K562 (cell line): ENCODE results near the gene LRFN2.

Source experiments
- ATF3 ChIP-seq, 2 experiments: fragments of 450-650 bp in 1 of 2; sonication (generic) in 1 of 2; formaldehyde crosslinking in 1 of 2; IDR thresholded peaks in 1 of 2; conservative IDR thresholded peaks in 1 of 2; 2 replicates each; pipeline versions ENCODE4 v1.6.1 to v1.8.1; 2016 to 2023; ENCODE audit warnings: mild to moderate bottlenecking in 2 of 2, moderate library complexity in 2 of 2, inconsistent platforms in 1 of 2, missing genetic modification reagents in 1 of 2
- CREM ChIP-seq: IDR thresholded peaks from 2 replicates; pipeline ENCODE4 v1.6.1; 2014; ENCODE audit warnings: antibody characterized with exemption, low read depth
- CTBP1 ChIP-seq: fragments of 450-650 bp; IDR thresholded peaks from 2 replicates; pipeline ENCODE4 v1.6.1; 2016; ENCODE audit warnings: borderline replicate concordance
- HSF4 ChIP-seq: fragments of 250-450 bp; sonication (Bioruptor Pico); IDR thresholded peaks from 2 replicates; pipeline ENCODE4 v2.1.2; 2022; ENCODE audit warnings: mild to moderate bottlenecking, moderate library complexity, borderline replicate concordance
- MCM3 ChIP-seq: fragments of 450-650 bp; IDR thresholded peaks from 2 replicates; pipeline ENCODE4 v1.6.1; 2016
- MTA2 ChIP-seq: fragments of 450-650 bp; IDR thresholded peaks from 2 replicates; pipeline ENCODE4 v1.6.1; 2016; ENCODE audit warnings: low read depth
- SREBF2 ChIP-seq: sonication (generic); formaldehyde crosslinking; IDR thresholded peaks from 2 replicates; pipeline ENCODE4 v1.4.0; 2020; ENCODE audit warnings: mild to moderate bottlenecking, missing genetic modification reagents
- ZC3H11A ChIP-seq: IDR thresholded peaks from 2 replicates; pipeline ENCODE4 v1.6.1; 2012; ENCODE audit warnings: low read depth, low read length, improper control_type of control experiment
- TF ChIP-seq, protein P1 (sequence below), 3 experiments: IDR thresholded peaks in 2 of 3; conservative IDR thresholded peaks in 1 of 3; 2 replicates each; pipeline ENCODE4 v1.5.1; 2011 to 2012; ENCODE audit warnings: low read length in 3 of 3, mild to moderate bottlenecking in 3 of 3, control low read depth in 2 of 3, improper control_type of control experiment in 1 of 3, inconsistent platforms in 1 of 3, low read depth in 1 of 3, mixed read lengths in 1 of 3, moderate library complexity in 1 of 3; ENCODE audit not compliant: insufficient read depth in 2 of 3
- TF ChIP-seq, protein P2 (sequence below): fragments of 250-450 bp; sonication (Bioruptor Pico); IDR thresholded peaks from 2 replicates; pipeline ENCODE4 v1.8.0; 2022; ENCODE audit warnings: inconsistent platforms, mild to moderate bottlenecking, moderate library complexity, borderline replicate concordance

DNA sequence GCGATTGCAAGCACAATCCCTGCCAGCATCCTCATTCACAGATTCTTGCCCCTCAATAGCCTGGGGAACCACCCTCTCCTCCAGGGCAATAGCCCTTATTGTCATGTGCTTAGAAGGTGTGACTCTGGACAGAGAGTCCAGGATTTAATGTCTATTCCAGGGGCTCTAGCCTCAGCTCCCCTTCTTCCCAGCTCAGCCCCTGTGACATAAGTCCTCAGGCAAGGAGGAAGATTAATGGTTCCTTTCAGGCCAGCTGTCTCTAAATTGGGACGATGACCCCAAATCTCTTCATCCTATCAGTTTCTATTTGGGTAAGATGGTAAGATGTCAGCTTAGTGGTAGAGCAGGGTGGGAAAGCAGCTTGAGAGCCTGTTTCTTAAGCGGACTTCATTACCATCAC lies 8.1 kb downstream of the LRFN2 start:
- no peak for TF ChIP-seq CREM
- no peak for TF ChIP-seq MCM3
- TF ChIP-seq ZC3H11A: no peak
- TF ChIP-seq CTBP1: no peak
- no peak for TF ChIP-seq SREBF2 (CRISPR knock-in tag)
- no peak for TF ChIP-seq MTA2
- TF ChIP-seq ATF3 (IDR thresholded peaks at IDR 0.05): no peak
- TF ChIP-seq ATF3 (CRISPR knock-in tag; conservative IDR thresholded peaks at IDR 0.05): no peak
- TF ChIP-seq, protein P1, sequence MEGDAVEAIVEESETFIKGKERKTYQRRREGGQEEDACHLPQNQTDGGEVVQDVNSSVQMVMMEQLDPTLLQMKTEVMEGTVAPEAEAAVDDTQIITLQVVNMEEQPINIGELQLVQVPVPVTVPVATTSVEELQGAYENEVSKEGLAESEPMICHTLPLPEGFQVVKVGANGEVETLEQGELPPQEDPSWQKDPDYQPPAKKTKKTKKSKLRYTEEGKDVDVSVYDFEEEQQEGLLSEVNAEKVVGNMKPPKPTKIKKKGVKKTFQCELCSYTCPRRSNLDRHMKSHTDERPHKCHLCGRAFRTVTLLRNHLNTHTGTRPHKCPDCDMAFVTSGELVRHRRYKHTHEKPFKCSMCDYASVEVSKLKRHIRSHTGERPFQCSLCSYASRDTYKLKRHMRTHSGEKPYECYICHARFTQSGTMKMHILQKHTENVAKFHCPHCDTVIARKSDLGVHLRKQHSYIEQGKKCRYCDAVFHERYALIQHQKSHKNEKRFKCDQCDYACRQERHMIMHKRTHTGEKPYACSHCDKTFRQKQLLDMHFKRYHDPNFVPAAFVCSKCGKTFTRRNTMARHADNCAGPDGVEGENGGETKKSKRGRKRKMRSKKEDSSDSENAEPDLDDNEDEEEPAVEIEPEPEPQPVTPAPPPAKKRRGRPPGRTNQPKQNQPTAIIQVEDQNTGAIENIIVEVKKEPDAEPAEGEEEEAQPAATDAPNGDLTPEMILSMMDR (IDR thresholded peaks at IDR 0.05 in 2 of 3, conservative IDR thresholded peaks at IDR 0.05 in 1 of 3; ENCODE audit: insufficient read depth in 2 of 3, low read depth in 1 of 3, low read length in 3 of 3): no peak
- TF ChIP-seq, protein P2, sequence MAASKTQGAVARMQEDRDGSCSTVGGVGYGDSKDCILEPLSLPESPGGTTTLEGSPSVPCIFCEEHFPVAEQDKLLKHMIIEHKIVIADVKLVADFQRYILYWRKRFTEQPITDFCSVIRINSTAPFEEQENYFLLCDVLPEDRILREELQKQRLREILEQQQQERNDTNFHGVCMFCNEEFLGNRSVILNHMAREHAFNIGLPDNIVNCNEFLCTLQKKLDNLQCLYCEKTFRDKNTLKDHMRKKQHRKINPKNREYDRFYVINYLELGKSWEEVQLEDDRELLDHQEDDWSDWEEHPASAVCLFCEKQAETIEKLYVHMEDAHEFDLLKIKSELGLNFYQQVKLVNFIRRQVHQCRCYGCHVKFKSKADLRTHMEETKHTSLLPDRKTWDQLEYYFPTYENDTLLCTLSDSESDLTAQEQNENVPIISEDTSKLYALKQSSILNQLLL (CRISPR knock-in tag): no peak
- TF ChIP-seq HSF4 (CRISPR knock-in tag): no peak
